Retinal pigment epithelial cell (primary cell): ENCODE results near the gene SLIT1.

Experiments
- DNase-seq: peaks from one replicate; pipeline ENCODE4 v3.0.0-alpha.2; 2010; ENCODE audit warnings: low read depth
- H3K4me3 ChIP-seq: 2 replicates; pipeline ENCODE4 v1.5.1; 2011; ENCODE audit warnings: mild to moderate bottlenecking, low read length, control low read depth, moderate library complexity
- CTCF ChIP-seq: conservative IDR thresholded peaks from 2 replicates; pipeline ENCODE4 v1.5.1; 2011; ENCODE audit warnings: low read depth, low read length, control low read depth, inconsistent platforms

SLIT1 gene

GRCh38 chr10:97175586-97175985 is 10.2 kb downstream of the SLIT1 start:
- no peak overlapping the region for H3K4me3 ChIP-seq
- no peak for DNase-seq
- TF ChIP-seq CTCF = no peak

- DNase-seq = no peak
- no peak for TF ChIP-seq CTCF
- no peak overlapping the region for H3K4me3 ChIP-seq
These were observed 10.8 kb downstream of the SLIT1 start for GRCh38 chr10:97174941-97175340.

- no peak for TF ChIP-seq CTCF
- H3K4me3 ChIP-seq = no peak overlapping the region
- DNase-seq = no peak
These were observed 11.4 kb downstream of the SLIT1 start for GRCh38 chr10:97174276-97174775.

- DNase-seq = no peak
- H3K4me3 ChIP-seq = no peak overlapping the region
- no peak for TF ChIP-seq CTCF
These were observed 12.7 kb downstream of the SLIT1 start for GRCh38 chr10:97173036-97173435.

- no peak for TF ChIP-seq CTCF
- no peak overlapping the region for H3K4me3 ChIP-seq
- no peak for DNase-seq
These were observed 14.8 kb downstream of the SLIT1 start for GRCh38 chr10:97171001-97171400.

- TF ChIP-seq CTCF = no peak
- no peak overlapping the region for H3K4me3 ChIP-seq
- no peak for DNase-seq
These were observed 15.7 kb downstream of the SLIT1 start for GRCh38 chr10:97169911-97170693.

GRCh38 chr10:97169063-97169462 is 16.7 kb downstream of the SLIT1 start:
- H3K4me3 ChIP-seq = no peak overlapping the region
- no peak for DNase-seq
- TF ChIP-seq CTCF = no peak
